PFSK-1 (cell line): ENCODE results near the gene CSF2.

ENCODE experiments used
- FOXP2 ChIP-seq: optimal IDR thresholded peaks from 2 replicates; pipeline ENCODE3; 2011; ENCODE audit warnings: borderline replicate concordance, control low read depth, inconsistent platforms; ENCODE audit not compliant: insufficient read depth; ENCODE audit errors: extremely low read length, extremely low read depth
- POLR2AphosphoS5 ChIP-seq: IDR thresholded peaks from 2 replicates; pipeline ENCODE4 v1.6.1; 2012; ENCODE audit warnings: low read depth, mild to moderate bottlenecking, control low read depth, low read length, moderate library complexity
- SIN3A ChIP-seq: IDR thresholded peaks from 2 replicates; pipeline ENCODE4 v1.6.1; 2012; ENCODE audit warnings: mild to moderate bottlenecking, low read length, moderate library complexity, borderline replicate concordance; ENCODE audit not compliant: insufficient read depth
- TAF1 ChIP-seq: IDR thresholded peaks from 2 replicates; pipeline ENCODE4 v1.6.1; 2012; ENCODE audit warnings: low read length, control low read depth, borderline replicate concordance; ENCODE audit not compliant: insufficient read depth
- TF ChIP-seq, protein P1 (sequence below), 2 experiments: IDR thresholded peaks; 2 replicates each; pipeline versions ENCODE4 v1.6.1 to v1.8.0; 2011 to 2012; ENCODE audit warnings: low read depth in 2 of 2, low read length in 2 of 2, control low read depth in 1 of 2, inconsistent platforms in 1 of 2, mild to moderate bottlenecking in 1 of 2, moderate library complexity in 1 of 2; ENCODE audit not compliant: insufficient read depth in 1 of 2

GRCh38 chr5:132026516-132027008 lies 47.0 kb upstream of the CSF2 start:
- TF ChIP-seq, protein P1, sequence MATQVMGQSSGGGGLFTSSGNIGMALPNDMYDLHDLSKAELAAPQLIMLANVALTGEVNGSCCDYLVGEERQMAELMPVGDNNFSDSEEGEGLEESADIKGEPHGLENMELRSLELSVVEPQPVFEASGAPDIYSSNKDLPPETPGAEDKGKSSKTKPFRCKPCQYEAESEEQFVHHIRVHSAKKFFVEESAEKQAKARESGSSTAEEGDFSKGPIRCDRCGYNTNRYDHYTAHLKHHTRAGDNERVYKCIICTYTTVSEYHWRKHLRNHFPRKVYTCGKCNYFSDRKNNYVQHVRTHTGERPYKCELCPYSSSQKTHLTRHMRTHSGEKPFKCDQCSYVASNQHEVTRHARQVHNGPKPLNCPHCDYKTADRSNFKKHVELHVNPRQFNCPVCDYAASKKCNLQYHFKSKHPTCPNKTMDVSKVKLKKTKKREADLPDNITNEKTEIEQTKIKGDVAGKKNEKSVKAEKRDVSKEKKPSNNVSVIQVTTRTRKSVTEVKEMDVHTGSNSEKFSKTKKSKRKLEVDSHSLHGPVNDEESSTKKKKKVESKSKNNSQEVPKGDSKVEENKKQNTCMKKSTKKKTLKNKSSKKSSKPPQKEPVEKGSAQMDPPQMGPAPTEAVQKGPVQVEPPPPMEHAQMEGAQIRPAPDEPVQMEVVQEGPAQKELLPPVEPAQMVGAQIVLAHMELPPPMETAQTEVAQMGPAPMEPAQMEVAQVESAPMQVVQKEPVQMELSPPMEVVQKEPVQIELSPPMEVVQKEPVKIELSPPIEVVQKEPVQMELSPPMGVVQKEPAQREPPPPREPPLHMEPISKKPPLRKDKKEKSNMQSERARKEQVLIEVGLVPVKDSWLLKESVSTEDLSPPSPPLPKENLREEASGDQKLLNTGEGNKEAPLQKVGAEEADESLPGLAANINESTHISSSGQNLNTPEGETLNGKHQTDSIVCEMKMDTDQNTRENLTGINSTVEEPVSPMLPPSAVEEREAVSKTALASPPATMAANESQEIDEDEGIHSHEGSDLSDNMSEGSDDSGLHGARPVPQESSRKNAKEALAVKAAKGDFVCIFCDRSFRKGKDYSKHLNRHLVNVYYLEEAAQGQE (IDR thresholded peaks at IDR 0.05; ENCODE audit: insufficient read depth in 1 of 2, low read depth in 2 of 2, low read length in 2 of 2): no peak
- TF ChIP-seq POLR2AphosphoS5 (no peak), SIN3A (no peak), TAF1 (no peak), FOXP2 (no peak)
